Astrocyte of the cerebellum (primary cell): ENCODE data around the gene RAD51.

Experiments
- DNase-seq: peaks from one replicate; pipeline ENCODE4 v3.0.0-alpha.2; 2011; ENCODE audit warnings: low read depth
- H3K4me3 ChIP-seq: 2 replicates; pipeline ENCODE4 v1.5.1; 2011; ENCODE audit warnings: mild to moderate bottlenecking, low read depth, low read length, moderate library complexity
- CTCF ChIP-seq: IDR thresholded peaks from 2 replicates; pipeline ENCODE4 v1.5.1; 2012; ENCODE audit warnings: low read length, low read depth, moderate library complexity, mild to moderate bottlenecking; ENCODE audit errors: missing control alignments
- in situ Hi-C: cut with HindIII; loops from 2 replicates; pipeline ENCODE4 v1.10.0; 2017; ENCODE audit warnings: low sequenced_read_pairs

The RAD51 gene

GRCh38 chr15:40755812-40756208 is 60.8 kb downstream of the RAD51 start:
- DNase-seq: no peak
- H3K4me3 ChIP-seq: peak overlapping the region; percentile 98
- in situ Hi-C loops: no loop called here
- no peak for TF ChIP-seq CTCF

- TF ChIP-seq CTCF: no peak
- in situ Hi-C loops: no loop called here
- H3K4me3 ChIP-seq: no peak overlapping the region
- no peak for DNase-seq
These were observed 62.0 kb downstream of the RAD51 start for GRCh38 chr15:40756938-40757337.

- DNase-seq: no peak
- TF ChIP-seq CTCF: no peak
- in situ Hi-C loops: no loop called here
- no peak overlapping the region for H3K4me3 ChIP-seq
These were observed 65.0 kb downstream of the RAD51 start for GRCh38 chr15:40759961-40760360.

GRCh38 chr15:40762919-40763800 is 68.2 kb downstream of the RAD51 start:
- in situ Hi-C loops: no loop called here
- DNase-seq: no peak
- peak overlapping the region; percentile 31 for H3K4me3 ChIP-seq
- TF ChIP-seq CTCF: no peak

- DNase-seq: no peak
- in situ Hi-C loops: no loop called here
- peak within 1 kb of the TSS; percentile 31 for H3K4me3 ChIP-seq
- peak; percentile 4 for TF ChIP-seq CTCF
These were observed 69.0 kb downstream of the RAD51 start, which contains the start of gene GCHFR for GRCh38 chr15:40763801-40764628. Gene GCHFR, plus strand, starts transcription at chr15:40764068. Its CDS starts 113 bp downstream, at chr15:40764181.

GRCh38 chr15:40764629-40765103 is 69.7 kb downstream of the RAD51 start:
- DNase-seq: no peak

More at GRCh38 chr15:40764629-40765103, 69.7 kb downstream of the RAD51 start:
- in situ Hi-C loops: no loop called here
- no peak for TF ChIP-seq CTCF
- peak overlapping the region; percentile 31 for H3K4me3 ChIP-seq
